ENCODE data around the gene FSTL5. TPM values are rescaled to one million over a fixed set of nuclear protein-coding genes. Genes with fewer than 3 reads are reported as not detected.
"Not testable (repeated sequence)": the region's sequence is repeated elsewhere in the genome, so short reads cannot be mapped to it uniquely, and the experiment has no call there.

FSTL5 gene
- total RNA-seq, 2 donors from 2014 or later = not detected

- peaks cover 3% of the 10 kb centered on the region for H3K9me3 ChIP-seq (ENCODE audit: control insufficient read depth, low read length, poor library complexity, severe bottlenecking)
- DNase-seq (no peak), ATAC-seq (no peak)
- H3K4me3 Mint-ChIP-seq = no peak overlapping the region
- no peaks in the 10 kb centered on the region for H3K36me3 Mint-ChIP-seq (ENCODE audit: low read depth)
- no peak overlapping the region for H3K27ac Mint-ChIP-seq
- no peaks in the 10 kb centered on the region for H3K4me1 Mint-ChIP-seq
- no peaks in the 10 kb centered on the region for H3K27me3 Mint-ChIP-seq
These were observed 24.4 kb downstream of the FSTL5 start for GRCh38 chr4:162139412-162139811.

DNA sequence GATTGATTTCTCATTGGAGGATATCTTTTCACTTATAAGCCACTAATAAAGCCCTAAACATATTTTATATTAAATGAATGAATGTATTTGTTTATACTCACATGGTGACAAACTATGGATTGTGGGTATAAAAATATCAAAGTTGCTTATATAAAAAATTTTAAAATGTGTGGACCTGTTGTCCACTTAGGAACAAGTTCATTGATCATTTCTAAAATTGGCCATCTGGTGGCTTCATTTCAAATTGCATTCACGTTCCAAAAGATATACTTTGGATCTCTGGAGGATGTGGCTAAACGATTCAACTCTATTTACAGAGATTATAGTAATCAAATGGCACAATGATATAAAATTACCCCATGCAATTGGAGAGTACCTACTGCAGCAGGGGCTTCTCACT is 32.5 kb downstream of the FSTL5 start:
- H3K27ac Mint-ChIP-seq = no peak overlapping the region

DNA sequence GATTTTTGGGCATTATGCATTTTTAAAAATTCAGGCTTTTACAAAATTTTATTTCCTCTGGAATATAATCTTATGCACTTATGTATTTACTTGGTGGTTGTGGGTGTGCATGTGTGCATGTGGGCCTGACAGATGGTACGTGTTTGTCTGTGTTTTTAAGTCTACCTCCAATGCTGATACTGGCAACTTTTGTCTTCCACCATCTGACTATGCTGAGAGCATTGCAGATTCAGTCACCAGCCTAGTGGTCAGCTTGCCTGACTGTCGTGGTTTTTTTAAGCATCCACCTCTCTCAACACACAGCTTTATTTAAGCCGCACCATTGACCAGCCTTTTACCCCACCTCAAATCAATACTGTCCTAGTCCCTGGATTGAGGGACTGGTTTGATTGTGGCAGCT is 37.1 kb downstream of the FSTL5 start:
- Mint-ChIP-seq H3K36me3 (ENCODE audit: low read depth) (no peaks in the 10 kb centered on the region), H3K27me3 (no peaks in the 10 kb centered on the region), H3K4me3 (no peak overlapping the region), H3K4me1 (no peaks in the 10 kb centered on the region), H3K27ac (no peak overlapping the region)
- DNase-seq = no peak
- no peak for ATAC-seq
- H3K9me3 ChIP-seq (ENCODE audit: control insufficient read depth, low read length, poor library complexity, severe bottlenecking) = no peaks in the 10 kb centered on the region

More for the DNA sequence above, 32.5 kb downstream of the FSTL5 start:
- no peaks in the 10 kb centered on the region for H3K9me3 ChIP-seq (ENCODE audit: control insufficient read depth, low read length, poor library complexity, severe bottlenecking)
- no peak for ATAC-seq
- DNase-seq = no peak
- no peak overlapping the region for H3K4me3 Mint-ChIP-seq
- no peaks in the 10 kb centered on the region for H3K4me1 Mint-ChIP-seq
- H3K36me3 Mint-ChIP-seq (ENCODE audit: low read depth) = no peaks in the 10 kb centered on the region
- H3K27me3 Mint-ChIP-seq = no peaks in the 10 kb centered on the region

DNA sequence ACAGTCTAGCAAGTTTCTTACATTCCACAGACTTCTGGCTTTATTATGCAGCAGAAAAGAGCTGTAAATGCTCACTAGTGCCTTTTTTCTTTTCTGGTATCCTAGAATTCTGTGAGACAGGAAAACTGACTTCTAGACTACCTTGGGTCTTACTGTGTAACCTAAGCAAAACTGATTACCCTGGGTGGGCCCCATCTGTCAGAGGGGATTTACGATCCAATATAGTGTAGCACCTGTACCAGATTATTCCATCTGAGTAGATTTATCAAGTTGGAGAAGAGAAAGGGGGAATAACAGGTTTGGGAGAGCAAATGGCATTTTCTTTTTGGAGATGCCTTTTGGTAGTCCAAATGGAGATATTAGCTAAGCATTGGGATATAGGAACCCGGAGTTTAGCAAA is 46.7 kb downstream of the FSTL5 start:
- Mint-ChIP-seq H3K4me1 (no peaks in the 10 kb centered on the region), H3K36me3 (ENCODE audit: low read depth) (no peaks in the 10 kb centered on the region), H3K27me3 (no peaks in the 10 kb centered on the region), H3K27ac (no peak overlapping the region), H3K4me3 (no peak overlapping the region)
- H3K9me3 ChIP-seq (ENCODE audit: control insufficient read depth, low read length, poor library complexity, severe bottlenecking) = no peaks in the 10 kb centered on the region
- DNase-seq = no peak
- ATAC-seq = no peak

GRCh38 chr4:162116095-162116779 is 47.6 kb downstream of the FSTL5 start:
- H3K9me3 ChIP-seq (ENCODE audit: control insufficient read depth, low read length, poor library complexity, severe bottlenecking) = no peaks in the 10 kb centered on the region
- no peak for DNase-seq
- no peak overlapping the region for H3K4me3 Mint-ChIP-seq
- ATAC-seq = no peak
- H3K27me3 Mint-ChIP-seq = no peaks in the 10 kb centered on the region
- H3K27ac Mint-ChIP-seq = no peak overlapping the region
- no peaks in the 10 kb centered on the region for H3K36me3 Mint-ChIP-seq (ENCODE audit: low read depth)
- H3K4me1 Mint-ChIP-seq = no peaks in the 10 kb centered on the region

- DNase-seq (no peak), ATAC-seq (no peak)
- H3K27me3 Mint-ChIP-seq = no peaks in the 10 kb centered on the region
- H3K36me3 Mint-ChIP-seq (ENCODE audit: low read depth) = no peaks in the 10 kb centered on the region
- no peak overlapping the region for H3K27ac Mint-ChIP-seq
- no peak overlapping the region for H3K4me3 Mint-ChIP-seq
- no peaks in the 10 kb centered on the region for H3K9me3 ChIP-seq (ENCODE audit: control insufficient read depth, low read length, poor library complexity, severe bottlenecking)
- H3K4me1 Mint-ChIP-seq = no peaks in the 10 kb centered on the region
These were observed 48.5 kb downstream of the FSTL5 start for GRCh38 chr4:162115333-162115732.

GRCh38 chr4:162111078-162111477 is 52.7 kb downstream of the FSTL5 start:
- ATAC-seq = no peak
- Mint-ChIP-seq H3K36me3 (ENCODE audit: low read depth) (no peaks in the 10 kb centered on the region), H3K27ac (no peak overlapping the region)

DNA sequence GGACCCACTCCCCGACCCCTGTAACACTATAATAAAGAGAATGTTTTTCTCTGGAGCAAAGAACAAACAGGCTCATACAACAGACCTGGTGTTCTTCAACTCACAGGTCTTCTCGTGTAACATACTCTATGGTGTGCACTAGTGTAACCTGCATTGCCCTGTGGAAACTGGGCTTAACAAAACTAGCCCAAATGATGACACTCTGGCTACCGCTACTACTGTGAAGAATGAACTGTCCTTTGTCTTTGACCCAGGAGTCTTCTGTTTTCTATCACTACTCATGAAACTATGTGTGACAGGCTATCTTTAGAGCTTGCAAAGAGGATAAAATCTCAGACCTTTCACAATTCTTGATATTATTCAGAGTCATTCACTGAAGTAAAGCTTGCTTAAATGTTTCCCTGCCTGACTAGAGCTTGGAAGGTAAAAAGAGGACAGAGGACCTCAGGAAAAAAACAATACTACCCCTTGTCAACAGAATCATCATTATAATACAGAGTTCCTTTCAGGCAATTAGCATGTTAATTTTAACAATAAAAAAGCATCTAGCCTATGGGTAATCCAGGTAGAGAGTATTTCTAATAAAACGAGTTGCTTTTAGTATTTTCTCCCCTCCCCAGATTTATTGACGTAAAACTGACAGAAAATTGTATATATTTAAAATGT is 59.2 kb downstream of the FSTL5 start:
- no peak for DNase-seq
- Mint-ChIP-seq H3K4me1 (no peaks in the 10 kb centered on the region), H3K36me3 (ENCODE audit: low read depth) (no peaks in the 10 kb centered on the region), H3K27ac (no peak overlapping the region), H3K27me3 (no peaks in the 10 kb centered on the region), H3K4me3 (no peak overlapping the region)
- H3K9me3 ChIP-seq (ENCODE audit: control insufficient read depth, low read length, poor library complexity, severe bottlenecking) = no peaks in the 10 kb centered on the region
- ATAC-seq = no peak

More at GRCh38 chr4:162111078-162111477, 52.7 kb downstream of the FSTL5 start:
- Mint-ChIP-seq H3K4me1 (no peaks in the 10 kb centered on the region), H3K27me3 (no peaks in the 10 kb centered on the region), H3K4me3 (no peak overlapping the region)
- DNase-seq = no peak
- no peaks in the 10 kb centered on the region for H3K9me3 ChIP-seq (ENCODE audit: control insufficient read depth, low read length, poor library complexity, severe bottlenecking)

- not testable (repeated sequence) for H3K36me3 Mint-ChIP-seq (ENCODE audit: low read depth); ATAC-seq; H3K27ac Mint-ChIP-seq; H3K4me3 Mint-ChIP-seq; H3K4me1 Mint-ChIP-seq; DNase-seq; H3K9me3 ChIP-seq (ENCODE audit: control insufficient read depth, low read length, poor library complexity, severe bottlenecking); H3K27me3 Mint-ChIP-seq
These were observed 59.9 kb downstream of the FSTL5 start for GRCh38 chr4:162103908-162104307.

- H3K27me3 Mint-ChIP-seq = no peaks in the 10 kb centered on the region
- no peak for DNase-seq
- H3K9me3 ChIP-seq (ENCODE audit: control insufficient read depth, low read length, poor library complexity, severe bottlenecking) = no peaks in the 10 kb centered on the region
- H3K4me1 Mint-ChIP-seq = no peaks in the 10 kb centered on the region
- H3K27ac Mint-ChIP-seq = no peak overlapping the region
- H3K36me3 Mint-ChIP-seq (ENCODE audit: low read depth) = no peaks in the 10 kb centered on the region
- ATAC-seq = no peak
- no peak overlapping the region for H3K4me3 Mint-ChIP-seq
These were observed 61.1 kb downstream of the FSTL5 start for GRCh38 chr4:162102713-162103112.

DNA sequence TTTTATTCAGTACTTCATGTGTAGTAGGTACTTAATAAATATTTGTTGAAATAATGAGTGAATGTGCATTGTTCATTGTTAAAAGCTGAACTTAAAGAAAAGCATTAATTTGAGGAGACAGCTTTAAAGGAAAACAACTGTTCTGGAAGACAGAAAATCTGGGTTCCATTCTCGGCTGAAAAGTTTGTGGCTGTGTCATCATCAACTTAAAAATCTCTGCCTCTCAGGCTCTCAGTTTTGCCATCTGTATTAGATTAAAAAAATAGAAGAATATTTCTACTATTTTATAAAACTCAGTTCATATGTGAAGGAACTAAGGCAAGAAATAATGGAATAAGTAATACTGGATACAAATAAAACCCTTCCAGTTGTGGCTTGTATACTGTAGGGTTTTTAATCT is 62.5 kb downstream of the FSTL5 start:
- no peaks in the 10 kb centered on the region for H3K36me3 Mint-ChIP-seq (ENCODE audit: low read depth)
- DNase-seq (no peak), ATAC-seq (no peak)
- H3K27me3 Mint-ChIP-seq = no peaks in the 10 kb centered on the region
- H3K4me3 Mint-ChIP-seq = no peak overlapping the region
- no peaks in the 10 kb centered on the region for H3K4me1 Mint-ChIP-seq
- no peak overlapping the region for H3K27ac Mint-ChIP-seq
- H3K9me3 ChIP-seq (ENCODE audit: control insufficient read depth, low read length, poor library complexity, severe bottlenecking) = no peaks in the 10 kb centered on the region

DNA sequence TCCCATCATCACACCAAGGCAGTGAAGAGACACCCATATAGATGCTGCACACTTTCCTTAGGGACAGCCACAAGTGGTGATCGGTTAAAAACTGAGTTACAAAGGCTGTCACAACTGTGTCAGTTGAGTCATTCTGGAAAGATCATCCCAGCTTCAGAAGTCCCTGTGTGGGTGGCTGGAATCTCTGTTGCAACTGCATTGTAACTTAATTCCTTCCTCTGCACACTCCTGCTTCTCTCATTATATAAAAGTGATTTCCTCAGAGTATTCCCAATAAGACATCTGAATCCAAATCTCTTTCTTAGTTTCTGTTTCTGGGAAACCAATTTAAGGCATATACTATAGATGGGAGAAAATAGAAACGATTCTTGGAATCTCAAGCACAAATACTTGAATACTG is 88.1 kb downstream of the FSTL5 start:
- Mint-ChIP-seq H3K4me3 (no peak overlapping the region), H3K4me1 (no peaks in the 10 kb centered on the region), H3K27me3 (no peaks in the 10 kb centered on the region), H3K27ac (no peak overlapping the region), H3K36me3 (ENCODE audit: low read depth) (no peaks in the 10 kb centered on the region)
- no peaks in the 10 kb centered on the region for H3K9me3 ChIP-seq (ENCODE audit: control insufficient read depth, low read length, poor library complexity, severe bottlenecking)
- DNase-seq (no peak), ATAC-seq (no peak)

DNA sequence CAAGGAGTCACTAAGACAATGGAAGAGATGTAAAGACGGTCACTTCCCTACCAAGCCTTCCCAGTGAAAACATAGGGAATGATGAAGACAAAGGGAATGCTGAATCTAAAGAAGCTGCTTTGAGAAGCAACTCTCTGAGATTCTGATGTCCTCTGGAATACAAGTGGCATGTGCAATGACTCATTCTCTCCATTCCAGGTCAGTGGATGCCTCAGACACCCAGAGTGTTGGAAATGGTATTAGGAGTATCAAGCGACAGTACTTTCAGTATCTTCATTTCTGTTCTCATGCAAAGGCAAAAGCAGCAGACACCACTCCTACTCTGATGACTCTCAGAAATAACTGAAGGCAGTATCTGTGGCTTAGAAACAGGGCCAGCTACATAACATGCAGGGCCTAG is 102.6 kb downstream of the FSTL5 start:
- no peak overlapping the region for H3K4me3 Mint-ChIP-seq
- DNase-seq (no peak), ATAC-seq (no peak)
- H3K27ac Mint-ChIP-seq = no peak overlapping the region
- H3K36me3 Mint-ChIP-seq (ENCODE audit: low read depth) = no peaks in the 10 kb centered on the region
- no peaks in the 10 kb centered on the region for H3K27me3 Mint-ChIP-seq
- no peaks in the 10 kb centered on the region for H3K4me1 Mint-ChIP-seq
- H3K9me3 ChIP-seq (ENCODE audit: control insufficient read depth, low read length, poor library complexity, severe bottlenecking) = no peaks in the 10 kb centered on the region

DNA sequence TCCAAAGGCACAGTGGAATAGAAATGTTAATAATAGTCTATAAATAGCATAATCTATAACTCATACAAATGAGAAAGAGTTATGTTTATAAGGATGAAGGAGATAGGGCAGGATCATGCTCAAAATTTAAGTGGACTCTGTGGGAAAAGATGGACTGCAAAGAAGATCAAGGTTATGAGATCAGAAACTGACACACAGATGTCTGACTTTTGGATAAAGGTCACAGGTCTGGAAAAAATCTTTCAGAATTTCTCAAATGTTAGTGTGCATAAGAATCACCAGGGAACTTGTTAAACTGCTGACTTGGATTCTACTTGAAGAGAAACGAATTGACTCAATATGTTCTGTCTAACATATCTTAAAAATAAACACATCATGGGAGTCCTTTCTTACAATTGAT is 104.1 kb downstream of the FSTL5 start:
- Mint-ChIP-seq H3K4me3 (no peak overlapping the region), H3K36me3 (ENCODE audit: low read depth) (no peaks in the 10 kb centered on the region), H3K27me3 (no peaks in the 10 kb centered on the region), H3K27ac (no peak overlapping the region), H3K4me1 (no peaks in the 10 kb centered on the region)
- ATAC-seq (no peak), DNase-seq (no peak)
- H3K9me3 ChIP-seq (ENCODE audit: control insufficient read depth, low read length, poor library complexity, severe bottlenecking) = peaks cover 1% of the 10 kb centered on the region

Data from T-helper 17 cell (primary cell).